ENCODE measurements around the gene SPSB3.

DNA sequence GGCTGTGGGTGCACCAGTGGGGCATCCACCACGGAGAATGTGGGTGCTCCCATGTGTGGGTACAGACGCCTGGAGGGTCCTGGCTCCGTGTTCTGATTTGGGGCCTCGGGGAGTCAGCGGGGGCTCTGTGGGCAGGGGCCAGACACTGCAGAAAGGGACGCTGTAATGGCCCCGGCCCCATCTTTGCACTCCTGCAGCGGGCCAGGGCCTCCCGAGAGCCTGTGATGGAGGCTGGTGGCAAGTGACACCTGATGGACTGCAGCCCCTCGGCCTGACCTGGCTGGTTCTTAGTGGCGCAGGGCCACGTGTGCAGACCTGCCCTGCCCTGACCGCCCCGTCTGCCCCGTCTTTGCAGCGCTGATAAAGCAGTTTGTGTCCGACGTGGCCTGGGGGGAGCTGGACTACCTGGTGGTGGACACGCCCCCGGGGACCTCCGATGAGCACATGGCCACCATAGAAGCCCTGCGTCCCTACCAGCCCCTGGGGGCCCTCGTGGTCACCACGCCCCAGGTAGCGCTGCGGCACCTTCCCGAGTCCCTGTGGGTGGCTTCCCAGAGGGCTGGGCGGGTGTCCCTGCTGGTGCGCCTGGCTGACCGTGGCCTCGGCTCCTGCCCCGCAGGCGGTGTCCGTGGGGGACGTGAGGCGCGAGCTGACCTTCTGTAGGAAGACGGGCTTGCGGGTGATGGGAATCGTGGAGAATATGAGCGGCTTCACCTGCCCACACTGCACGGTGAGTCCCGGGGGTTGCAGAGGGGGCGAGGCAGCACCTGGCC, 5.1 kb upstream of the SPSB3 start:
- TF ChIP-seq ZNF677 (tag by site-specific recombination; IDR thresholded peaks at IDR 0.05) (no peak), ZEB2 (tag by site-specific recombination; IDR thresholded peaks at IDR 0.05) (no peak), ZBTB7A (tag by site-specific recombination; IDR thresholded peaks at IDR 0.05; ENCODE audit: low read depth) (no peak), ZNF146 (tag by site-specific recombination; IDR thresholded peaks at IDR 0.05) (no peak), YY1 (tag by site-specific recombination; IDR thresholded peaks at IDR 0.05) (no peak), PRDM1 (tag by site-specific recombination; IDR thresholded peaks at IDR 0.05) (no peak), ZNF140 (tag by site-specific recombination; IDR thresholded peaks at IDR 0.05) (no peak), ZNF2 (tag by site-specific recombination; IDR thresholded peaks at IDR 0.05) (no peak)
- TF ChIP-seq, protein P1, sequence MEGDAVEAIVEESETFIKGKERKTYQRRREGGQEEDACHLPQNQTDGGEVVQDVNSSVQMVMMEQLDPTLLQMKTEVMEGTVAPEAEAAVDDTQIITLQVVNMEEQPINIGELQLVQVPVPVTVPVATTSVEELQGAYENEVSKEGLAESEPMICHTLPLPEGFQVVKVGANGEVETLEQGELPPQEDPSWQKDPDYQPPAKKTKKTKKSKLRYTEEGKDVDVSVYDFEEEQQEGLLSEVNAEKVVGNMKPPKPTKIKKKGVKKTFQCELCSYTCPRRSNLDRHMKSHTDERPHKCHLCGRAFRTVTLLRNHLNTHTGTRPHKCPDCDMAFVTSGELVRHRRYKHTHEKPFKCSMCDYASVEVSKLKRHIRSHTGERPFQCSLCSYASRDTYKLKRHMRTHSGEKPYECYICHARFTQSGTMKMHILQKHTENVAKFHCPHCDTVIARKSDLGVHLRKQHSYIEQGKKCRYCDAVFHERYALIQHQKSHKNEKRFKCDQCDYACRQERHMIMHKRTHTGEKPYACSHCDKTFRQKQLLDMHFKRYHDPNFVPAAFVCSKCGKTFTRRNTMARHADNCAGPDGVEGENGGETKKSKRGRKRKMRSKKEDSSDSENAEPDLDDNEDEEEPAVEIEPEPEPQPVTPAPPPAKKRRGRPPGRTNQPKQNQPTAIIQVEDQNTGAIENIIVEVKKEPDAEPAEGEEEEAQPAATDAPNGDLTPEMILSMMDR (tag by site-specific recombination; IDR thresholded peaks at IDR 0.05) = no peak
